ENCODE data around the gene SIDT2. TPM values are rescaled to one million over a fixed set of nuclear protein-coding genes. Genes with fewer than 3 reads are reported as not detected.

Gene SIDT2
- total RNA-seq, 1 experiment from 2014 or later, result 47.6 TPM

- ATAC-seq (no peak), DNase-seq (ENCODE audit: low read depth, low spot score) (no peak)
- no peak for TF ChIP-seq SIN3A (IDR thresholded peaks at IDR 0.05; ENCODE audit: borderline replicate concordance, insufficient read depth, low read depth, low read length)
- TF ChIP-seq POLR2AphosphoS5 (IDR thresholded peaks at IDR 0.05; ENCODE audit: low read depth, low read length), result 0 out of 2 replicates have a peak, but pooled peaks have one; percentile 6
- H3K36me3 ChIP-seq (ENCODE audit: control insufficient read depth, insufficient read depth, low read length), result no peaks in the 10 kb centered on the region; the same call in 1 of the 2 replicates
- in situ Hi-C loops (cut with HindIII; ENCODE audit: low pct_unique_long_range_greater_than_20kb, low sequenced_read_pairs) (no loop called here), intact Hi-C loops (cut with micrococcal nuclease; ENCODE audit: unreplicated experiment) (loop anchor here (10.0 kb wide), 2 partner anchors 49 to 339 kb away; partner anchors contain the start of gene SIDT2)
- no TSS peak for BruUV-seq (replicated peaks)
- H3K4me1 ChIP-seq (ENCODE audit: control insufficient read depth, insufficient read depth, low read length), result no peaks in the 10 kb centered on the region
- no peak overlapping the region for H3K4me3 ChIP-seq (ENCODE audit: low read depth in 2 of 2, low read length in 2 of 2)
- H3K27me3 ChIP-seq (ENCODE audit: control insufficient read depth, insufficient read depth, low read length), result no peaks in the 10 kb centered on the region
- CTCF ChIA-PET, result interaction anchor here (0.5 kb wide), 1 partner anchor 118 kb away, joined by 3 read pairs; no protein-coding TSS in a partner anchor
- H3K27ac ChIP-seq (ENCODE audit: low read length), result no peak overlapping the region
- POLR2A ChIA-PET, result no interaction called here
- no peaks in the 10 kb centered on the region for H3K9me3 ChIP-seq (ENCODE audit: control insufficient read depth, insufficient read depth, low read depth, low read length)
These were observed 45.5 kb downstream of the SIDT2 start for GRCh38 chr11:117223741-117224689.

GRCh38 chr11:117225553-117226170, 47.1 kb downstream of the SIDT2 start:
- CTCF ChIA-PET, result interaction anchor here (0.6 to 1.8 kb wide), 7 partner anchors 20 to 435 kb away, joined by 5 to 12 read pairs (median 6); no protein-coding TSS in a partner anchor
- H3K27ac ChIP-seq (ENCODE audit: low read length), result no peak overlapping the region
- no peak for DNase-seq (ENCODE audit: low read depth, low spot score)
- POLR2A ChIA-PET, result interaction anchor here (0.5 kb wide), 1 partner anchor 117 kb away, joined by 5 read pairs; no protein-coding TSS in a partner anchor
- H3K36me3 ChIP-seq (ENCODE audit: control insufficient read depth, insufficient read depth, low read length), result no peaks in the 10 kb centered on the region; the same call in 1 of the 2 replicates
- in situ Hi-C loops (cut with HindIII; ENCODE audit: low pct_unique_long_range_greater_than_20kb, low sequenced_read_pairs) (no loop called here), intact Hi-C loops (cut with micrococcal nuclease; ENCODE audit: unreplicated experiment) (loop anchor here (10.0 kb wide), 2 partner anchors 51 to 341 kb away; partner anchors contain the start of gene SIDT2)
- no peak for TF ChIP-seq REST (IDR thresholded peaks at IDR 0.05; ENCODE audit: insufficient read depth in 1 of 2, low read depth in 2 of 2, low read length in 1 of 2)
- no peak for TF ChIP-seq SIN3A (IDR thresholded peaks at IDR 0.05; ENCODE audit: borderline replicate concordance, insufficient read depth, low read depth, low read length)
- no peak for TF ChIP-seq POLR2AphosphoS5 (IDR thresholded peaks at IDR 0.05; ENCODE audit: low read depth, low read length)
- TF ChIP-seq TCF7L2 (IDR thresholded peaks at IDR 0.05; ENCODE audit: low read depth, low read length), result no peak
- TF ChIP-seq, protein P1, sequence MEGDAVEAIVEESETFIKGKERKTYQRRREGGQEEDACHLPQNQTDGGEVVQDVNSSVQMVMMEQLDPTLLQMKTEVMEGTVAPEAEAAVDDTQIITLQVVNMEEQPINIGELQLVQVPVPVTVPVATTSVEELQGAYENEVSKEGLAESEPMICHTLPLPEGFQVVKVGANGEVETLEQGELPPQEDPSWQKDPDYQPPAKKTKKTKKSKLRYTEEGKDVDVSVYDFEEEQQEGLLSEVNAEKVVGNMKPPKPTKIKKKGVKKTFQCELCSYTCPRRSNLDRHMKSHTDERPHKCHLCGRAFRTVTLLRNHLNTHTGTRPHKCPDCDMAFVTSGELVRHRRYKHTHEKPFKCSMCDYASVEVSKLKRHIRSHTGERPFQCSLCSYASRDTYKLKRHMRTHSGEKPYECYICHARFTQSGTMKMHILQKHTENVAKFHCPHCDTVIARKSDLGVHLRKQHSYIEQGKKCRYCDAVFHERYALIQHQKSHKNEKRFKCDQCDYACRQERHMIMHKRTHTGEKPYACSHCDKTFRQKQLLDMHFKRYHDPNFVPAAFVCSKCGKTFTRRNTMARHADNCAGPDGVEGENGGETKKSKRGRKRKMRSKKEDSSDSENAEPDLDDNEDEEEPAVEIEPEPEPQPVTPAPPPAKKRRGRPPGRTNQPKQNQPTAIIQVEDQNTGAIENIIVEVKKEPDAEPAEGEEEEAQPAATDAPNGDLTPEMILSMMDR (IDR thresholded peaks at IDR 0.05), result no peak
- H3K27me3 ChIP-seq (ENCODE audit: control insufficient read depth, insufficient read depth, low read length), result no peaks in the 10 kb centered on the region
- peaks cover 4% of the 10 kb centered on the region for H3K4me1 ChIP-seq (ENCODE audit: control insufficient read depth, insufficient read depth, low read length)
- H3K4me3 ChIP-seq (ENCODE audit: low read depth in 2 of 2, low read length in 2 of 2), result no peak overlapping the region
- no peaks in the 10 kb centered on the region for H3K9me3 ChIP-seq (ENCODE audit: control insufficient read depth, insufficient read depth, low read depth, low read length)
- no TSS peak for BruUV-seq (replicated peaks)
- ATAC-seq, result no peak

Data from Panc1 (cell line).